HUDEP-2 (cell line): ENCODE results near the gene PAQR4.

ENCODE experiments used
- DNase-seq, 76 experiments: peaks; one replicate each; lab custom pipeline; 2025; ENCODE audit not compliant: unreplicated experiment in 76 of 76; lab: John Stamatoyannopoulos, UW

PAQR4 gene

DNA sequence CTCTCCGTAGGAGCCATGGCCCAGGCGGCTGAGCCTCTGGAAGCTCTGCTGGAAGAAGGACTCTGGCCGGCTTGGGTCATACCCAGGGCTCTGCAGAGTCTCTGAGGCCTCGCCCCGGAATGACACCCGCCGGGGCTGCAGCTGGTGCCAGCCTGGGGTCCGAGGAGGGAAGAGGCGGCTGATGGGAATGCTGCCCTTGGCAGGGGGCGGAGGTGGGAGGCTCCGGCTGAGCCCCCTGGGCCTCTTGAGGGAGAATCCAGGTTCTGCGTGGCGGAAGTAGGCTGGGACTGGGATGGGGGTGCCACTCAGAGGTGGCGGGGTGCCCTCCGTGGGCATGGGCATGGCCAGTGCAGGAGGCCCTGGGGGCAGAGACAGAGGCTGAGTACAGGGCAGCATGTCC, 7.5 kb downstream of the PAQR4 start:
- no peak for DNase-seq

DNA sequence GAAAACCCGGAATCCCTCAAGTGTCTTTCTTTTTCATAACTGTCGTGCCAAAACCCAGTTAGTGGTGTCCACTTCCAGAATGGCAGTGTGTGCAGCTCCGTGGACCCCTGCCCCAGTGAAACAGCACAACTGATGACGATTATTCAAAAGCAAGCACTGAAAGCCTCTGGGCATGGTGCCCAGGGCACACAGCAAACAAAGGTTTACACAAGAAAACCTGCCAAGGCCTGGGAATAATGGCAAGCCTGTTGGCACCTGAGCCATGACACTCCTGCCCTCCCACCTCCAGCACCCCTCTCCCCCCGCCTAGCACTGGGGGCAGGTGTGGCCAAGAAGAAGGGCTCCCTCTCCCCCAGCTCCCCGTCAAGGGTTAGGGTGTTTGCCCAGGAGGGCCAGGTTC, 8.3 kb downstream of the PAQR4 start:
- DNase-seq = no peak

DNA sequence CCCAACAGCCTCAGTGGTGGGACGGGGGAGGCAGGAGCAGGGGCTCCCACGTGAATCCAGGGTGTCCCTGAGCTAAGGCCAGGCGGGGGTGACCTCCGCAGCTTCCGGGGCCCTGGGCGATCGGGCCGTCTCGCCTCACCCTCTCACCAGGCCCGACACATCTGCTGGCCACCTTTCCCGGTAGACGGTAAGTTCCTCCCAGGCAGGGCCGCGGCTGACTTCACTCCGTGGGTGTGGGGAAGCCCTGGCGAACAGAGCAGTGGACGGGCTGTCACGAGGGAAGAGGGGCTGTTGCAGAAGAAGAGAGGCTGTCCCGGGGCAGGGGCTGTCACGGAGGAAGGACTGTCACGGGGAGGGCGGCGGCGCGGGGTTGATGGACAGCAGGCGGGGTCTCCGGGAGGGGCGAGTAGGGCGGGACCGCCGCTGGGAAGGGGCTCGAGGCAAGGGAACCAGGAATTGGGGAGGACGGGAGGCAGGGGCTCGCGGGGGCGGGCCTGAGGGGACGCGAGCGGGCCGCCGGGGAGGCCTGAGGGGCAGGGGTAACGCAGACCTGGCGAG, 10.6 kb downstream of the PAQR4 start:
- DNase-seq = peak in 30 of 76 experiments; percentile 8 to 62 (median 30)

- peak in 73 of 76 experiments; percentile 51 to 96 (median 87) for DNase-seq
Observed at GRCh38 chr16:2980227-2981176, 11.4 kb downstream of the PAQR4 start, which contains the start of gene PKMYT1. TSS of gene PKMYT1 (minus strand) at chr16:2980446. CDS start at chr16:2979657, 789 bp downstream.

- no peak for DNase-seq
Observed at GRCh38 chr16:2981177-2981898, 12.2 kb downstream of the PAQR4 start.

- DNase-seq = no peak
Observed at GRCh38 chr16:2981899-2982250, 12.7 kb downstream of the PAQR4 start.

DNA sequence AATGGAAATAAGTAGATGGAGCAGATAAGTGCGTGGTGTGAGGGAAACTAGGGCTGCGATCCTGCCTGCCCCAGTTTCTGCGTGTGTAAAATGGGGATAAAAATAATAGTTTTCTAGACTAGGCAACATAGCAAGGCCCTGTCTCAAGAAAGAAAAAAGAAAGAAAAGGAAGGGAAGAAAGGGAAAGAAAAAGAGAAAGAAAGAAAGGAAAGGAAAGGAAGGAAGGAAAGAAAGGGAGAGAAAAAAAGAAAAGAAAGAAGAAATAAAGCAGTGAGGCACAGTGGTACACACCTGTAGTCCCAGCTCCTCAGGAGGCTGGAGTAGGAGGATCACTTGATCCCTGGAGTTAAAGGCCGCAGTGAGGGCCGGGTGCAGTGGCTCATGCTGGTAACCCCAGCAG, 13.3 kb downstream of the PAQR4 start:
- DNase-seq = no peak

GRCh38 chr16:2983706-2984136, 14.6 kb downstream of the PAQR4 start:
- DNase-seq = peak in 65 of 76 experiments; percentile 15 to 85 (median 62)

- DNase-seq = no peak
Observed at GRCh38 chr16:2985462-2985861, 16.3 kb downstream of the PAQR4 start.

DNA sequence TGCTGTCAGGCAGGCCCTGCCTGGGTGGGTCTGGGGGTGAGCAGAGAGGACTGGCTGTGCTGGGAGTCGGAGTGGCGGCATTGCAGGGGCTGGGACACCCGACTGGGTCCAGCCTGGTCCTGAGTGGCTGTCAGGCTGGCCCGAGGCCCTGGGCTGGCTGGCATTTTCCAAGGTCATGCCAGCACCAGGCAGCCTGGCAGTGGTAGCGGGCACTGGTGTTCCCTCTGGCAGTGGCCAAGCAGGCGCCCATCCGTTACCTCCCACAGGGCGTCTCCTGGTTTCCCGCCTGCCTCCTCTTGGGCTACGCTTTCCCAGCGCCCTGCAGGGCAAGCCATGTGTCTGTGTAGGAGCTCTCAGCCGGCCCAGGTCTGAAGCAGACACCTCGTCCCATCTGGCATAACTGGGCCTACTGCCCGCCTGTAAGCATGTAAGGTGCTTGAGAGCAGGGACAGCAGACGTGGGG, 16.8 kb downstream of the PAQR4 start:
- no peak for DNase-seq

GRCh38 chr16:2986623-2987188, 17.6 kb downstream of the PAQR4 start:
- no peak for DNase-seq

GRCh38 chr16:2987286-2987685, 18.1 kb downstream of the PAQR4 start:
- no peak for DNase-seq

DNA sequence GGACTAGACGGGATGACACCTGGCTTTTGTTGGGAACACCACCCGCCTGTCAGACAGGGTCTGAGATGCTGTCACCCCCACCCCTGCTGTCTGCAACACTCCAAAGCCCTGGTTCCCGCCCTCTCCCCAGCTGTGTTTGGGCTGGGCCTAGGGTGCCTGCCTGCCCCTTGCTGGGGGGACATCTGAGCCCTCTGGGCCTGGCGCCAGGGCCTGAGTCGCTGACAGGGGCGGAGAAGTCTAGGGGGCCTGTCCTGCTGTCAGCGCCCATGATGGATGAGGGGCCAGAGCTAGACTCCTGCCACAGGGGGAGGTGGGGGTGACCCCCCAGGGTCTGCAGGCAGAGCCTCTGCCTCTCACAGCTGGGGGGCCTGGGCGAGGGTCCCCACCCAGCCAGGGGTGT, 18.7 kb downstream of the PAQR4 start:
- no peak for DNase-seq

DNA sequence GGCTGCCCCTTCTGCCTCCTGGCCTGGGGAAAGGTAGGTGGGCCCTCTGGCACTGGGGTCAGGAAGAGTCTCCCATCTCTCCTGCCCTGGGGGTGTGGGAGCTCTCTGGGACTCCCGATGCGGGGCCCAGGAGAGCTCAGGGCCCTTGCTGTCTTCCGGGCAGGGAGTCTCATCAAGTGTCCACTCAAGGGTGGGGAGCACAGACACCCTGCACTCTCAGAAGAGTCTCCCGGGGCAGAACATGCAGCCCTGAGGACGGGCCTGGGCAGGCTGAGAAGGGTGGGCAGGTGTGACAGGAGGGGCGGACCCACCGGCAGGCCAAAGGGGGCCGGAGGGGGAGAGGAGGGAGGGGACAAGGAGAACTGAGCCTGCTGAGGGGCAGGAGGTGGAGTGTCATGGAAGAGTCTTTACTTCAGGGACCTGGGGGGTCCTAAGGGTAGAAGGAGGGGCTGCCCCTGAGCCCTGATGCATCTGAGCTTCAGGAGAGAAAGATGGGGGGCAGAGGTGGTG, 19.5 kb downstream of the PAQR4 start:
- DNase-seq = no peak

- no peak for DNase-seq
Observed at GRCh38 chr16:2990891-2991290, 21.7 kb downstream of the PAQR4 start.

GRCh38 chr16:2991566-2992261, 22.6 kb downstream of the PAQR4 start:
- DNase-seq = no peak

DNA sequence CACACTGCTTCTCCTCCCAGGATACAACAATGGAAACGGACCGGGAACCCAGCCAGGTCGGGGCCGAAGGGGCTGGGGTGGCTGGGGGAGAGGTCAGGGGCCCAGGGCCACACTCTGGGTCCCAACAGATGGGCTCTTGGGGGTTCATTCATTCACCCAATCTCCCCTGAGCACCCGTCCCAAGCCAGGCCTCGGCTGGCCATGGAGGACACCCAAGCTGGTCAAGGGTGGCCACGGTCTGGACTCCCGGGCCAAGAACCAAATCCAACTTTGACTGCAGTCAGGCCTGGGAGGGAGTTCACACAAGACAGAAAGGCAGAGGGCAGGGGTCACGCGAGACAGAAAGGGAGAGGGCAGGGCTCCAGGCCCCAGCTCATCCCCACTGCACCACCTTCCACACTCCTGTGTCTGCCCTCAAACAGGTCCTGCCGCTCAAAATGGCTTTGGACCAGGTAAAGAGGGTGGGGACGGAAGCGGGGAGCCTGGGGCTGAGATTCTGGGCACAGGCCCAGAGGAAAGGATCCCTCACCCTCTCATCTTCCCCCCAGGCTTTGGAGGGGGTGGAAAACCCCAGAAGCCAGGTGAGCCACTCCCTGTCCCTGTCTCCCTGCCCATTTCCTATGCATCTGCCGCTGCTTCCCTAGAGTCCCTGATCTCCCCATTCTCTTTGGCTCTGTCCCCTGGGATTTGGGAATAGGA, 23.4 kb downstream of the PAQR4 start:
- DNase-seq = no peak

GRCh38 chr16:2996298-2996697, 27.1 kb downstream of the PAQR4 start:
- no peak for DNase-seq

DNA sequence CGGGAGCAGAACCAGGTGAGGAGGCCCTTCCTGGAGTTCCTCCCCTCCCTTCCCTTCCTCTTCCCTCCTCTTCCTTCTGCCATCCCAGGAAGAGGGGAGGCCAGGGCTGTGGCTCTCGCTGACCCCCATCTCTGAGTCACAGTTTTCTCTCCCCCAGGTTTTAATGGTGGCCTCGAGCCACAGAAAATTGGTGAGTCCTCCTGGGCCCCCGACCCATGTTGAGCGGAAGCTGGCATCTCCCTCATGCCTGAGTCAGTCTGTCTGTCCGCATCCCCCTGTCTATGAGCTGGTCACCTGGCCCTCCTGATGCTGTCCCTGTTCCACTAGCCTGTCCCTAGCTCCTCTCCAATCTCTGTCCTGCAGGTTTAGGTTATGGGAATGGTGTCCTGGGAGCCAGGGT, 30.8 kb downstream of the PAQR4 start:
- DNase-seq = no peak

DNA sequence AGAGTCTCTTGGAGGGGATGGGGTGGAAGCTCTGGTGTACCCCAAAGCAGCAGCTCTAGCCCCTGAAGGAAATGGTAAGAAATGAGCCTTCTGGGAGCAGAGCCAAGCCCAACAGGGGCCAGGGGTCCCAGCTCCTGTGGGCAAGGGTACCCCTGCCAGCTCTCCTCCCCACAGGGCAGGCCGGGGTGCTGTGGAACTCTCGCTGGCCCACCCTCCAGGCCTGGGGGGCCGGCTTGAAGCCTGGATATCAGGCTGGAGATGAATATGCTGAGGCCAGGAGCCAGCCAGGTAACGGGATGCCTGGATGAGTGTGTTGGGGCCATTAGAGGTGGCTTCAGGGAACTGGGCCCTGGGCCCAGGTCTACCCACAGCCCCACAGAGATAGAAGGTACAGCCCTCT, 31.4 kb downstream of the PAQR4 start:
- DNase-seq = no peak
